Stimulated activated naive CD8-positive, alpha-beta T cell treated with anti-CD3 and anti-CD28 coated beads, Interleukin-15, amount 100 ng/mL, for 72 hours (primary cell): ENCODE results near the gene MET.
A peak's percentile ranks its signal among the peaks of the same experiment; 100 is the strongest.

Experiments
- ATAC-seq: fragments of 150-1000 bp; cut with Tn5 transposase; 2 replicates; pipeline ENCODE4 v1.10.0; 2021; ENCODE audit warnings: mild to moderate bottlenecking, moderate library complexity
- DNase-seq, 2 donors: peaks; one replicate each; pipeline ENCODE4 v3.0.0; 2021 to 2022
- H3K27ac Mint-ChIP-seq, 2 donors: one replicate each; pipeline ENCODE4 v1.8.0; 2022; ENCODE audit warnings: mild to moderate bottlenecking in 2 of 2, mixed read lengths in 2 of 2, moderate library complexity in 2 of 2
- H3K27me3 Mint-ChIP-seq: one replicate; pipeline ENCODE4 v1.8.0; 2022; ENCODE audit warnings: mixed read lengths
- H3K4me1 Mint-ChIP-seq: one replicate; pipeline ENCODE4 v1.8.0; 2022; ENCODE audit warnings: mild to moderate bottlenecking, mixed read lengths
- H3K4me3 Mint-ChIP-seq, 2 donors: one replicate each; pipeline ENCODE4 v1.8.0; 2022; ENCODE audit warnings: mild to moderate bottlenecking in 2 of 2, mixed read lengths in 2 of 2, moderate library complexity in 1 of 2
- H3K9me3 Mint-ChIP-seq, 2 donors: one replicate each; pipeline ENCODE4 v1.8.0; 2022; ENCODE audit warnings: mixed read lengths in 2 of 2

The MET gene

DNA sequence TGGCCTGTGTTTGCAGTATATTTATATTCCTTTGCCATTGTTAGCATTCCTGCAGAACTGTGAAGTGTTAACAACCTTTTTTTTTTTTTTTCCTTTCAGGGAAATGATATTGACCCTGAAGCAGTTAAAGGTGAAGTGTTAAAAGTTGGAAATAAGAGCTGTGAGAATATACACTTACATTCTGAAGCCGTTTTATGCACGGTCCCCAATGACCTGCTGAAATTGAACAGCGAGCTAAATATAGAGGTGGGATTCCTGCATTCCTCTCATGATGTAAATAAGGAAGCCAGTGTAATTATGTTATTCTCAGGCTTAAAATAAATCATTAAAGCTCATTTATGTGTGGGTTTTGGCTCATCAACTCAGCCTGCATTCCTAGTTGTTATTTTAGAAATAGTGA is 97.5 kb downstream of the MET start:
- no peaks in the 10 kb centered on the region for H3K9me3 Mint-ChIP-seq
- H3K27ac Mint-ChIP-seq, result no peak overlapping the region
- DNase-seq (no peak), ATAC-seq (no peak)
- no peaks in the 10 kb centered on the region for H3K4me1 Mint-ChIP-seq
- no peak overlapping the region for H3K4me3 Mint-ChIP-seq
- peaks cover 42% of the 10 kb centered on the region for H3K27me3 Mint-ChIP-seq

- ATAC-seq, result no peak
- Mint-ChIP-seq H3K4me3 (no peak overlapping the region), H3K9me3 (no peaks in the 10 kb centered on the region), H3K4me1 (no peaks in the 10 kb centered on the region), H3K27me3 (peaks cover 42% of the 10 kb centered on the region), H3K27ac (no peak overlapping the region)
- no peak for DNase-seq
Observed at GRCh38 chr7:116770941-116771340, 98.9 kb downstream of the MET start.

DNA sequence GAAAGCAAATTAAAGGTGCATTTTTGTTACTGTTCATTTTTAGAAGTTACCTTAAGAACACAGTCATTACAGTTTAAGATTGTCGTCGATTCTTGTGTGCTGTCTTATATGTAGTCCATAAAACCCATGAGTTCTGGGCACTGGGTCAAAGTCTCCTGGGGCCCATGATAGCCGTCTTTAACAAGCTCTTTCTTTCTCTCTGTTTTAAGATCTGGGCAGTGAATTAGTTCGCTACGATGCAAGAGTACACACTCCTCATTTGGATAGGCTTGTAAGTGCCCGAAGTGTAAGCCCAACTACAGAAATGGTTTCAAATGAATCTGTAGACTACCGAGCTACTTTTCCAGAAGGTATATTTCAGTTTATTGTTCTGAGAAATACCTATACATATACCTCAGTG is 99.6 kb downstream of the MET start:
- DNase-seq (no peak), ATAC-seq (no peak)
- H3K27ac Mint-ChIP-seq, result no peak overlapping the region
- H3K27me3 Mint-ChIP-seq, result peaks cover 42% of the 10 kb centered on the region
- H3K4me1 Mint-ChIP-seq, result no peaks in the 10 kb centered on the region
- no peak overlapping the region for H3K4me3 Mint-ChIP-seq
- H3K9me3 Mint-ChIP-seq, result no peaks in the 10 kb centered on the region

- DNase-seq (no peak), ATAC-seq (no peak)
- Mint-ChIP-seq H3K4me3 (no peak overlapping the region), H3K27me3 (peaks cover 42% of the 10 kb centered on the region), H3K4me1 (no peaks in the 10 kb centered on the region), H3K27ac (no peak overlapping the region), H3K9me3 (no peaks in the 10 kb centered on the region)
Observed at GRCh38 chr7:116772423-116772863, 100.4 kb downstream of the MET start.

DNA sequence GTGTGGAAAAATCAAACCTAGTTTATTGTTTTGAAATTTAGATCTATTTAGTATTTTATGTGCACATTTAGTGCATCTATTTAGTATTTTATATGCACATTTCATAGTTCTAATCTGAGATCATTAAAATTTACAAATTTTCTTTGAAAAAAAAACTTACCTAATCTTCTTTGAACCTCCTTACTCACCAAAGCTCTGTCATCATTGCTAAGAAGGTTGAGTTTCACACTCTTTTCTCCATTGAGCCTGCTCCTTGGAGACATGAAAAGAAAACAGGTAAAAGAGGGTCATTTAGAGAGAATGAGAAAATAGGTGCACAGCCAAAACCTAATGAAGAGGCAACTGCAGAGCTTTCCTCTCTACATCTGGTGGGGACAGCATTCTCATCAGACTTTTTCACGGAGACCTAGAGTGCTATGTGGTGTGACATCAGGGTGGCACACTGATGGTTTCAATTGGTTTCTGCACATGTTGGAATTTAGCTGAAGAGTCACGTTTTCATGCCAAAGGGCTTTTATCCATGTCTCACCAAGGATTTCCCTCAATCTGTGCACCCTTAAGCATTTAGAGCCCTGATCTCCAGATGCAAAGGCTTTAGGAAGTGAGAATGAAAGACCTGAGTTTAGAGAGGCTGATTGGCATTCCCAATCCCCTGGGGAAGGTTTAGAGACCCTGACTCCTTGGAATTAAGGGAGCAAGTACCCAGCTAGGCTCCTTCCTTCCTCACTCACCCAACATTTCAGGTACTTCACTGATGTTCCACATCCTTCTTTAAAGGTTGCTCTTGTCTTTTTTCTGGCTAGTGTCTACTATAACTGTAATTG is 101.1 kb downstream of the MET start:
- H3K27me3 Mint-ChIP-seq, result peaks cover 42% of the 10 kb centered on the region
- no peak overlapping the region for H3K4me3 Mint-ChIP-seq
- no peak for ATAC-seq
- H3K4me1 Mint-ChIP-seq, result no peaks in the 10 kb centered on the region
- no peak for DNase-seq
- H3K27ac Mint-ChIP-seq, result peak overlapping the region in 1 of 2 donors; percentile 72
- no peaks in the 10 kb centered on the region for H3K9me3 Mint-ChIP-seq

GRCh38 chr7:116776046-116776445 is 104.0 kb downstream of the MET start:
- H3K9me3 Mint-ChIP-seq, result no peaks in the 10 kb centered on the region
- H3K27me3 Mint-ChIP-seq, result peaks cover 26% of the 10 kb centered on the region

GRCh38 chr7:116776610-116777289 is 104.8 kb downstream of the MET start:
- H3K4me1 Mint-ChIP-seq, result peaks cover 11% of the 10 kb centered on the region

More at GRCh38 chr7:116776046-116776445, 104.0 kb downstream of the MET start:
- ATAC-seq (no peak), DNase-seq (no peak)
- Mint-ChIP-seq H3K4me1 (peaks cover 7% of the 10 kb centered on the region), H3K4me3 (no peak overlapping the region), H3K27ac (no peak overlapping the region)

DNA sequence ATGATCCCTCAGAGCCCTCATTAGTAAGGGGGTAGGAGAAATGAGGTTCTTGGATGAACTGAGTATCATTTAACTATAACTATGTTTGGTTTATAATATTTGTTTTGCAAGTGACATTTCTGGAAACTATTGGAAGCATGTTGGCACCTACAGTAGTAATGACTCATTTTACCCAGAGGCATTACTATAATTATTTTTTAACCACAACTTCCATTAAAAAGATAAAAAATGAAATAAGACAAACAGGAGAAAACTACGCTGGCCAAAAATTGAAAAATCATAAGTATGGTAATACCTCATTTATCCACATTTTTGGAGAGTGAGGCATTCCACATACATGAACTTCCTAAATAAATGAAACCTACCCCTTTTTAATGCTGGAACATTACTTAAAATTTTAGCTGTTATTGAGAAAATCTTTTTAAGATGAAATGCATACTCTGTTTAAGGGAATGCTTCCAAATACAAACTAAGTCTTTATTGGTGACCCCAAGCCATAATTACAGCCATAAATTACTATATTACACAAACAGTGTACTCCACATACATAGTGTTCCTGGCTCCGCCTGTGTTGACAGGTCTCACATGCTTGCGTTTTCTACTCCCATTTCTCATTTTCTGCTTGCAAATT is 105.8 kb downstream of the MET start:
- Mint-ChIP-seq H3K27me3 (peaks cover 22% of the 10 kb centered on the region), H3K27ac (no peak overlapping the region), H3K4me1 (peaks cover 11% of the 10 kb centered on the region), H3K9me3 (no peaks in the 10 kb centered on the region), H3K4me3 (no peak overlapping the region)
- no peak for ATAC-seq
- no peak for DNase-seq

More at GRCh38 chr7:116776610-116777289, 104.8 kb downstream of the MET start:
- DNase-seq, result peak in 1 of 2 donors; percentile 22
- H3K9me3 Mint-ChIP-seq, result no peaks in the 10 kb centered on the region
- H3K27ac Mint-ChIP-seq, result no peak overlapping the region
- H3K4me3 Mint-ChIP-seq, result no peak overlapping the region
- ATAC-seq, result peak; percentile 63
- H3K27me3 Mint-ChIP-seq, result peaks cover 24% of the 10 kb centered on the region

GRCh38 chr7:116779216-116779615 is 107.2 kb downstream of the MET start:
- no peak overlapping the region for H3K4me3 Mint-ChIP-seq
- peaks cover 11% of the 10 kb centered on the region for H3K4me1 Mint-ChIP-seq
- H3K27me3 Mint-ChIP-seq, result peaks cover 8% of the 10 kb centered on the region
- no peak for ATAC-seq
- no peak for DNase-seq
- no peaks in the 10 kb centered on the region for H3K9me3 Mint-ChIP-seq
- H3K27ac Mint-ChIP-seq, result no peak overlapping the region

GRCh38 chr7:116779931-116780330 is 107.9 kb downstream of the MET start:
- ATAC-seq, result no peak
- Mint-ChIP-seq H3K9me3 (no peaks in the 10 kb centered on the region), H3K4me3 (no peak overlapping the region), H3K27ac (no peak overlapping the region), H3K27me3 (peaks cover 8% of the 10 kb centered on the region), H3K4me1 (peaks cover 11% of the 10 kb centered on the region)
- no peak for DNase-seq

GRCh38 chr7:116780521-116780920 is 108.5 kb downstream of the MET start:
- H3K27ac Mint-ChIP-seq, result no peak overlapping the region
- H3K9me3 Mint-ChIP-seq, result no peaks in the 10 kb centered on the region
- H3K4me3 Mint-ChIP-seq, result no peak overlapping the region
- H3K4me1 Mint-ChIP-seq, result peaks cover 11% of the 10 kb centered on the region
- H3K27me3 Mint-ChIP-seq, result peaks cover 8% of the 10 kb centered on the region
- peak; percentile 74 for ATAC-seq
- no peak for DNase-seq

DNA sequence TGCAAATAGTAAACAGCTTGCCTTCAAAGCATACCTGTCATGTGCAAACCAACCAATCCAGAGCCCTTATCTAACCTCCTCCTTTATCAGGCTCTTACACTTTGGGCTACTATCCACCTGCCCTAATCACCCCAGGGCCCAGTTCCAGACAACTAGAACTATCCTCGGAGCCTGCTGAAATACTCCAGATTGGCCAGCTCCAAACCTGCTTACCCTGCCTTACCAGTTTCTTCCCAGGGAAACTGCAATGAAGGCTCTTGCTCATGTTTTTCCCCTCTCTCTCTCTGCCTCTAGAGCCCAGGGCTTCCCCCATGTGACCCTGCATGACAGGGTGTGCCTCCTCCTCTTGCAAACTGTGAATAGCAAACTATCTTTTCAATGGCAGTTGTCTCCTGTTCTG is 109.0 kb downstream of the MET start:
- DNase-seq (no peak), ATAC-seq (peak; percentile 27)
- Mint-ChIP-seq H3K4me3 (no peak overlapping the region), H3K27ac (no peak overlapping the region), H3K9me3 (no peaks in the 10 kb centered on the region), H3K27me3 (peaks cover 8% of the 10 kb centered on the region), H3K4me1 (peaks cover 11% of the 10 kb centered on the region)

GRCh38 chr7:116781584-116781983 is 109.6 kb downstream of the MET start:
- H3K27me3 Mint-ChIP-seq, result peaks cover 8% of the 10 kb centered on the region
- no peak for DNase-seq
- ATAC-seq, result no peak
- H3K4me1 Mint-ChIP-seq, result peaks cover 11% of the 10 kb centered on the region
- H3K9me3 Mint-ChIP-seq, result no peaks in the 10 kb centered on the region
- no peak overlapping the region for H3K27ac Mint-ChIP-seq
- H3K4me3 Mint-ChIP-seq, result no peak overlapping the region

DNA sequence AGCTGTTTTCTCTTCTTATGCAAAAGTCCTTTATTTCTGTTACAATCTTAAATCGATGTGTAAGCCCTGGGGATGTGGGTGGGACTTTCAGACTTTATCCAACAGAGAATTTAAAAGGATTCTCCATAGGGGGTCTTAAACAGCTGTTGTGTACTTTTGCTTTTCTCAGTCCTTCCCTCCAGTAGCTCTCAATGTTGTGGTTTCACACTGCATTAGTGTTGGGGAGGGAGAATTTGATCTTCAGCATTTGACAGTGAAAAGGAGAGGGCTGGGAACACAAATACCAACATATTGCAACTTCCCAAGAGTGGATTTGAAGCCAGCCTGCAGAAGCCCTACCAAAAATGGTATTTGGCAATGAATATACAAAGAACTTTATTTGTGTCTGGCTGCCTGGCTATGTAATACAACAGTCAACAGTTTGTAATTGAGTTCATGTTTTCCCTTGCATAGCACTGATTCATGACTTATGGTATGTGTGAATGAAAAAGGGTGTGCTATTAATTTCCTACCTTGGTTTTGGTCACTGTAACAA is 110.2 kb downstream of the MET start:
- H3K9me3 Mint-ChIP-seq, result no peaks in the 10 kb centered on the region
- H3K27me3 Mint-ChIP-seq, result peaks cover 8% of the 10 kb centered on the region
- H3K27ac Mint-ChIP-seq, result no peak overlapping the region
- DNase-seq (no peak), ATAC-seq (no peak)
- peaks cover 11% of the 10 kb centered on the region for H3K4me1 Mint-ChIP-seq
- no peak overlapping the region for H3K4me3 Mint-ChIP-seq

DNA sequence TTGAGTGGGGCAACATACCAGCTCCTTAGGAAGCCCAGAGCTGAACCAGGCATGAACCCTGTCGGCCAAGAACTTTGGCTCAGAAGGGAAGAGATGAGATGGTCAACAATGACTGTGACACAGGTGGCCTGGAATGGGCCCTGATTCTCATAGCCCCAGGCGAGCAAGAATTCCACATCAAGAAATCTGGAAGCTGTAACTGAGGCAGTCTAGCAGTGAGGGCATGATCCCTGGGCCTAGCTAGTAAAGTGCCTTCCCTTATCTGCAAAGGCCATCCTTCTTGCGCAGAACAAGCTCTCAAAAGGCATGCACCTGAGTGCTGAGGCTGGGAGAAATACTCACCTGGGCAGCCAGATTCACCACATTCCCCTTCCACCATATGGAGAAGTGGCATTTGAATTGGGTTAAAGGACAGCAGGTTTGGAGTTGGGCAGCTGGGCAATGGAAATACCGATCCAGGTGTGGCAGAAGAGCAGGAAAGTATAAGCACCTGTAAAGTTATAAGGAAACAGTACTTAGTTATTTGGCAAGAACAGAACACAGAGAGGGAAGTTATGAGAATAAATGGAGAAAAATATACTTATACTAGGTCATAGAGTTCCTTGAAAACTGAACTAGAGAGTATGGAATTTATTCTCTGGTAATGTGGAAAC is 111.8 kb downstream of the MET start:
- H3K4me1 Mint-ChIP-seq, result peaks cover 11% of the 10 kb centered on the region
- ATAC-seq (no peak), DNase-seq (no peak)
- H3K4me3 Mint-ChIP-seq, result no peak overlapping the region
- H3K9me3 Mint-ChIP-seq, result no peaks in the 10 kb centered on the region
- peaks cover 8% of the 10 kb centered on the region for H3K27me3 Mint-ChIP-seq
- peak overlapping the region in 1 of 2 donors; percentile 51 for H3K27ac Mint-ChIP-seq
